K562 (cell line): ENCODE results near the gene TAS2R20. TPM values are rescaled to one million over a fixed set of nuclear protein-coding genes. Genes with fewer than 3 reads are reported as not detected.
"Not testable (repeated sequence)": the region's sequence is repeated elsewhere in the genome, so short reads cannot be mapped to it uniquely, and the experiment has no call there.

Experiments used
- ATAC-seq: fragments of 200-7000 bp; cut with Tn5 transposase; 3 replicates; pipeline ENCODE4 v1.9.1; 2020; ENCODE audit warnings: moderate library complexity
- BruUV-seq: library from RNA; stranded (reverse); fragments of 400-500 nt; replicated peaks from 2 replicates; lab custom pipeline; 2021; lab: Mats Ljungman, UMichigan
- CTCF ChIA-PET: fragments of 300-600 bp; formaldehyde crosslinking; extraction: SDS; loops from one replicate; lab custom pipeline; 2021; ENCODE audit warnings: low intra/inter-chr PET ratio; lab: Yijun Ruan, JAX
- POLR2A ChIA-PET: fragments of 300-600, 350-650 bp; sonication (Branson Sonifier 250); formaldehyde crosslinking; extraction: SDS; loops from one replicate; lab custom pipeline; 2021; ENCODE audit warnings: antibody characterized with exemption, inconsistent platforms; lab: Yijun Ruan, JAX
- DNase-seq, 4 experiments: peaks; one replicate each; pipeline versions ENCODE4 v3.0.0 to v3.0.0-alpha.2; 2011 to 2018; ENCODE audit warnings: low spot score in 3 of 4, mixed read lengths in 3 of 4; ENCODE audit errors: extremely low read depth in 1 of 4
- FAIRE-seq: peaks from 2 replicates; lab custom pipeline; 2011; peaks lifted over from hg19 to GRCh38; lab: Jason Lieb, UNC
- H2AFZ ChIP-seq: 2 replicates; pipeline ENCODE4 v1.6.0; 2011; ENCODE audit warnings: low read depth, low read length, control low read depth, inconsistent platforms
- H3K27ac ChIP-seq: fragments of 200-600 bp; 3 replicates; pipeline ENCODE4 v1.8.0; 2011; ENCODE audit warnings: low read depth, mild to moderate bottlenecking, control low read depth, inconsistent platforms, low read length, moderate library complexity, mixed read lengths; ENCODE audit errors: extremely low read depth
- H3K27me3 ChIP-seq, 2 experiments: fragments of 300-600 bp in 1 of 2; 2 replicates in 1 of 2; 3 replicates in 1 of 2; pipeline versions ENCODE4 v1.6.0 to v1.8.0; 2011; ENCODE audit warnings: inconsistent platforms in 2 of 2, low read length in 2 of 2, mild to moderate bottlenecking in 1 of 2, mixed read lengths in 1 of 2, moderate library complexity in 1 of 2; ENCODE audit not compliant: control insufficient read depth in 2 of 2, insufficient read depth in 2 of 2
- H3K36me3 ChIP-seq: fragments of 300-600 bp; 3 replicates; pipeline ENCODE4 v1.8.0; 2011; ENCODE audit warnings: mild to moderate bottlenecking, low read length, inconsistent platforms; ENCODE audit not compliant: control insufficient read depth, insufficient read depth
- H3K4me1 ChIP-seq, 2 experiments: fragments of 200-600 bp in 1 of 2; replicated peaks in 1 of 2; 2 replicates in 1 of 2; 3 replicates in 1 of 2; pipeline versions ENCODE4 v1.5.1 to v1.8.0; 2011; ENCODE audit warnings: inconsistent platforms in 2 of 2, low read length in 2 of 2, mild to moderate bottlenecking in 1 of 2, mixed read lengths in 1 of 2, moderate library complexity in 1 of 2; ENCODE audit not compliant: control insufficient read depth in 2 of 2, insufficient read depth in 2 of 2
- H3K4me2 ChIP-seq: 2 replicates; pipeline ENCODE4 v1.6.1; 2011; ENCODE audit warnings: low read length, control low read depth, inconsistent platforms, mixed read lengths; ENCODE audit not compliant: insufficient read depth
- H3K4me3 ChIP-seq: fragments of 200-600 bp; sonication (generic), shearing (Covaris generic); 2 replicates; pipeline ENCODE4 v1.5.1; 2016; ENCODE audit warnings: control low read depth, inconsistent platforms
- H3K79me2 ChIP-seq: fragments of 200-600 bp; 3 replicates; pipeline ENCODE4 v1.8.0; 2011; ENCODE audit warnings: low read length, inconsistent platforms; ENCODE audit not compliant: control insufficient read depth, insufficient read depth
- H3K9ac ChIP-seq, 2 experiments: 2 replicates each; pipeline versions ENCODE4 v1.6.0 to v1.6.1; 2011; ENCODE audit warnings: low read depth in 2 of 2, low read length in 2 of 2, control low read depth in 1 of 2, inconsistent platforms in 1 of 2, mild to moderate bottlenecking in 1 of 2, mixed read lengths in 1 of 2; ENCODE audit not compliant: insufficient read depth in 1 of 2
- H3K9me1 ChIP-seq: one replicate; pipeline ENCODE4 v1.6.0; 2011; ENCODE audit warnings: inconsistent platforms, mild to moderate bottlenecking, low read length, moderate library complexity; ENCODE audit not compliant: control insufficient read depth, insufficient read depth
- H3K9me3 ChIP-seq: replicated peaks from 2 replicates; pipeline ENCODE4 v1.5.1; 2011; ENCODE audit warnings: low read depth, low read length, inconsistent platforms; ENCODE audit not compliant: control insufficient read depth, insufficient read depth
- H4K20me1 ChIP-seq: replicated peaks from 2 replicates; pipeline ENCODE4 v1.6.1; 2011; ENCODE audit warnings: low read length, inconsistent platforms, mixed read lengths; ENCODE audit not compliant: control insufficient read depth, insufficient read depth
- ELF2 ChIP-seq: fragments of 250-450 bp; sonication (Bioruptor Pico); IDR thresholded peaks from 2 replicates; pipeline ENCODE4 v1.5.0; 2021; ENCODE audit warnings: mild to moderate bottlenecking
- MTA3 ChIP-seq: fragments of 450-650 bp; formaldehyde crosslinking; IDR thresholded peaks from 2 replicates; pipeline ENCODE4 v1.6.1; 2017; ENCODE audit warnings: mild to moderate bottlenecking, borderline replicate concordance
- TCF3 ChIP-seq: sonication (generic); formaldehyde crosslinking; IDR thresholded peaks from 2 replicates; pipeline ENCODE4 v1.4.0; 2020; ENCODE audit warnings: mild to moderate bottlenecking, missing genetic modification reagents
- ZNF274 ChIP-seq: IDR thresholded peaks from 2 replicates; pipeline ENCODE4 v1.6.1; 2011; ENCODE audit warnings: low read depth, mild to moderate bottlenecking, low read length, moderate library complexity, borderline replicate concordance
- ZNF354B ChIP-seq: fragments of 250-450 bp; sonication (Bioruptor Pico); IDR thresholded peaks from 2 replicates; pipeline ENCODE4 v1.4.0; 2020
- WGBS: fragments of 100-300 bp; shearing (Covaris generic); methylation state at CpG from one replicate; pipeline ENCODE4 v1.1.6; 2016; ENCODE audit warnings: low coverage, mixed read lengths; ENCODE audit not compliant: insufficient coverage; ENCODE audit errors: missing lambda C conversion rate; 5-methylcytosine and 5-hydroxymethylcytosine counted together
- in situ Hi-C: fragments of 300-500 bp; cut with MboI; formaldehyde crosslinking; loops from 4 replicates; pipeline ENCODE4 v1.15.0; 2018; ENCODE audit warnings: inconsistent platforms, mixed read lengths
- intact Hi-C: fragments of 100-400 bp; cut with micrococcal nuclease; formaldehyde crosslinking; loops from 2 replicates; pipeline ENCODE4 v1.14.2; 2022
- polyA plus RNA-seq, 8 experiments: library from polyadenylated mRNA; depleted of rRNA in 4 of 8; stranded (reverse) in 5 of 8; unstranded in 3 of 8; fragments of >200 nt; fragmentation: Nextera tagmentation in 2 of 8; fragmentation: Illumina TruSeq in 1 of 8; extraction: Ambion mirVana in 2 of 8; extraction: Trizol in 1 of 8; gene quantifications; 2 replicates each; pipeline versions ENCODE4 v1.2.1 to v1.2.3, GENCODE V29; 2011 to 2014; ENCODE audit warnings: inconsistent platforms in 1 of 8, missing spikeins in 1 of 8
- total RNA-seq, 7 experiments: library from RNA; depleted of rRNA in 6 of 7; stranded (reverse); fragments of >200 nt in 6 of 7; fragmentation: Illumina TruSeq in 2 of 7; extraction: Trizol in 2 of 7; gene quantifications; 2 replicates each; pipeline versions ENCODE4 v1.2.1 to v1.2.3, GENCODE V29; 2011 to 2021; ENCODE audit warnings: low replicate concordance in 1 of 7
- TF ChIP-seq, protein P1 (sequence below): sonication (generic); formaldehyde crosslinking; IDR thresholded peaks from 2 replicates; pipeline ENCODE4 v1.8.0; 2022; ENCODE audit warnings: missing genetic modification reagents, mild to moderate bottlenecking, moderate library complexity, borderline replicate concordance
- TF ChIP-seq, protein P2 (sequence below), 2 experiments: IDR thresholded peaks; 2 replicates each; pipeline ENCODE4 v1.6.1; 2011; ENCODE audit warnings: borderline replicate concordance in 1 of 2, control low read depth in 1 of 2, low read depth in 1 of 2, low read length in 1 of 2, mild to moderate bottlenecking in 1 of 2, mixed read lengths in 1 of 2, moderate library complexity in 1 of 2; ENCODE audit not compliant: insufficient read depth in 1 of 2, insufficient read length in 1 of 2, poor library complexity in 1 of 2, severe bottlenecking in 1 of 2; ENCODE audit errors: extremely low read depth in 1 of 2
- TF ChIP-seq, protein P3 (sequence below), 2 experiments: fragments of 450-650 bp in 1 of 2; sonication (generic) in 1 of 2; formaldehyde crosslinking; conservative IDR thresholded peaks; 2 replicates each; pipeline versions ENCODE4 v1.4.0 to v1.8.1; 2020 to 2022; ENCODE audit warnings: mild to moderate bottlenecking in 1 of 2, missing genetic modification reagents in 1 of 2
- TF ChIP-seq, protein P4 (sequence below): IDR thresholded peaks from 2 replicates; pipeline ENCODE4 v1.6.1; 2011; ENCODE audit not compliant: insufficient read length; ENCODE audit errors: extremely low read depth

Gene TAS2R20
- total and polyA plus RNA-seq, 9 of the 15 experiments (the other 6 are each of a cell fraction or from before 2014, with no cell fraction given): 0.07 to 2.3 (median 0.77) TPM

DNA sequence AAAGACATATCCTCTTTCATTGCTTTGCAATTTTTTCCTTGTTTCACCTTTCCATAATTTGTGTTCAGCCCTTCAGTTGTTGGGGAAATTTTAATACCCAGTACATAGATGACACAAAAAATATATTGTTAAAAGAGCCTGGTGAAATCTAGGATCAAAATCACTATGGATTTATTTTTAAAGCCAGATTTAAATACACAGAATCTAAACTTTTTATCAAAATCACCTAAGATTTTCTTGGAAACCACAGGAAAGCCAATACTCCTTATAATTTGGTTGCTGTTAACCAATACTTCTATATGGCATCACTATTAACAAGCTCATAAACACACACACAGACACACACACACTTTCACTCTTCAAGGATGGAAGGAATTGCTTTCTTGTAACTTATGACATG lies at the start of gene TAS2R20 (continued):
- TF ChIP-seq ELF2 (CRISPR knock-in tag) (no peak), MTA3 (no peak), ZNF274 (no peak), TCF3 (CRISPR knock-in tag) (no peak), ZNF354B (CRISPR knock-in tag) (no peak)
- TF ChIP-seq, protein P1, sequence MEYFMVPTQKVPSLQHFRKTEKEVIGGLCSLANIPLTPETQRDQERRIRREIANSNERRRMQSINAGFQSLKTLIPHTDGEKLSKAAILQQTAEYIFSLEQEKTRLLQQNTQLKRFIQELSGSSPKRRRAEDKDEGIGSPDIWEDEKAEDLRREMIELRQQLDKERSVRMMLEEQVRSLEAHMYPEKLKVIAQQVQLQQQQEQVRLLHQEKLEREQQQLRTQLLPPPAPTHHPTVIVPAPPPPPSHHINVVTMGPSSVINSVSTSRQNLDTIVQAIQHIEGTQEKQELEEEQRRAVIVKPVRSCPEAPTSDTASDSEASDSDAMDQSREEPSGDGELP (CRISPR knock-in tag): no peak
- TF ChIP-seq, protein P2, sequence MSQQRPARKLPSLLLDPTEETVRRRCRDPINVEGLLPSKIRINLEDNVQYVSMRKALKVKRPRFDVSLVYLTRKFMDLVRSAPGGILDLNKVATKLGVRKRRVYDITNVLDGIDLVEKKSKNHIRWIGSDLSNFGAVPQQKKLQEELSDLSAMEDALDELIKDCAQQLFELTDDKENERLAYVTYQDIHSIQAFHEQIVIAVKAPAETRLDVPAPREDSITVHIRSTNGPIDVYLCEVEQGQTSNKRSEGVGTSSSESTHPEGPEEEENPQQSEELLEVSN (IDR thresholded peaks at IDR 0.05; ENCODE audit: borderline replicate concordance in 1 of 2, extremely low read depth in 1 of 2, insufficient read depth in 1 of 2, insufficient read length in 1 of 2, low read depth in 1 of 2, low read length in 1 of 2, poor library complexity in 1 of 2, severe bottlenecking in 1 of 2): no peak
- TF ChIP-seq, protein P3, sequence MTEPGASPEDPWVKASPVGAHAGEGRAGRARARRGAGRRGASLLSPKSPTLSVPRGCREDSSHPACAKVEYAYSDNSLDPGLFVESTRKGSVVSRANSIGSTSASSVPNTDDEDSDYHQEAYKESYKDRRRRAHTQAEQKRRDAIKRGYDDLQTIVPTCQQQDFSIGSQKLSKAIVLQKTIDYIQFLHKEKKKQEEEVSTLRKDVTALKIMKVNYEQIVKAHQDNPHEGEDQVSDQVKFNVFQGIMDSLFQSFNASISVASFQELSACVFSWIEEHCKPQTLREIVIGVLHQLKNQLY (CRISPR knock-in tag; conservative IDR thresholded peaks at IDR 0.05): no peak
- TF ChIP-seq, protein P4, sequence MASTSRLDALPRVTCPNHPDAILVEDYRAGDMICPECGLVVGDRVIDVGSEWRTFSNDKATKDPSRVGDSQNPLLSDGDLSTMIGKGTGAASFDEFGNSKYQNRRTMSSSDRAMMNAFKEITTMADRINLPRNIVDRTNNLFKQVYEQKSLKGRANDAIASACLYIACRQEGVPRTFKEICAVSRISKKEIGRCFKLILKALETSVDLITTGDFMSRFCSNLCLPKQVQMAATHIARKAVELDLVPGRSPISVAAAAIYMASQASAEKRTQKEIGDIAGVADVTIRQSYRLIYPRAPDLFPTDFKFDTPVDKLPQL: no peak

DNA sequence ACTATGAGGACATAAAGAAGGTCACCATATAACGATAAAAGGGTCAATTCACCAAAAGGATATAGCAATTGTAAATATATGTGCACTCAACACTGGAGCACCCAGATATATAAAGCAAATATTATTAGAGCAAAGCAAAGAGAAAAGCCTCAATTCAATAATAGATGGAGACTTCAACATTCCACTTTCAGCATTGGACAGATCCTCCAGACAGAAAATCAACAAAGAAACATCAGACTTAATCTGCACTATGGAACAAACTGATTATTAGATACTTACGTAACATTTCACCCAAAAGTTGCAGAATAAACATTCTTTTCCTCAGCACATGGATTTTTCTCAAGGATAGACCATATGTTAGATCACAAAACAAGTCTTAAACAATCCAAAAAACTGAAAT lies 43.3 kb upstream of the TAS2R20 start:
- H3K27me3 ChIP-seq, H3K4me2 ChIP-seq, BruUV-seq, H2AFZ ChIP-seq, CTCF ChIA-PET, H4K20me1 ChIP-seq, ATAC-seq, H3K4me1 ChIP-seq, DNase-seq, H3K4me3 ChIP-seq, H3K9me3 ChIP-seq, H3K9me1 ChIP-seq, H3K9ac ChIP-seq, H3K27ac ChIP-seq, intact Hi-C loops, in situ Hi-C loops, FAIRE-seq, H3K79me2 ChIP-seq, POLR2A ChIA-PET, H3K36me3 ChIP-seq: not testable (repeated sequence)
- 100% methylated on average over 2 of the region's 2 CpGs for WGBS
